Stomach smooth muscle (tissue), 2 donors: Measurements from ENCODE around the gene TRIM2.

ENCODE experiments used
- H3K27ac ChIP-seq: one replicate; pipeline ENCODE4 v1.7.0; 2013; ENCODE audit warnings: mild to moderate bottlenecking, low read length, inconsistent platforms
- H3K27me3 ChIP-seq, 2 donors: one replicate each; pipeline ENCODE4 v1.7.0; 2013; ENCODE audit warnings: low read length in 2 of 2; ENCODE audit not compliant: insufficient read depth in 2 of 2, control insufficient read depth in 1 of 2
- H3K36me3 ChIP-seq, 2 donors: one replicate each; pipeline ENCODE4 v1.7.0; 2013; ENCODE audit warnings: low read length in 2 of 2; ENCODE audit not compliant: control insufficient read depth in 2 of 2, insufficient read depth in 2 of 2
- H3K4me1 ChIP-seq: one replicate; pipeline ENCODE4 v1.7.0; 2013; ENCODE audit warnings: low read length; ENCODE audit not compliant: control insufficient read depth, insufficient read depth
- H3K4me3 ChIP-seq, 2 donors: one replicate each; pipeline ENCODE4 v1.7.0; 2013; ENCODE audit warnings: low read length in 2 of 2
- H3K9ac ChIP-seq, 2 donors: one replicate each; pipeline ENCODE4 v1.7.0; 2013; ENCODE audit warnings: low read length in 2 of 2, mild to moderate bottlenecking in 1 of 2
- H3K9me3 ChIP-seq, 2 donors: one replicate each; pipeline ENCODE4 v1.7.0; 2013; ENCODE audit warnings: low read length in 2 of 2; ENCODE audit not compliant: control insufficient read depth in 2 of 2
- donor health status: healthy.
- donor health status: Pancreatic carcinoma.

Gene TRIM2

GRCh38 chr4:153274967-153275366, 70.7 kb downstream of the TRIM2 start:
- Histone ChIP-seq H3K4me3 (no peak overlapping the region), H3K27me3 (no peaks in the 10 kb centered on the region), H3K36me3 (peaks cover 0 to 10% of the 10 kb centered on the region in 2 donors), H3K4me1 (peaks cover 19% of the 10 kb centered on the region), H3K9ac (no peak overlapping the region), H3K9me3 (no peaks in the 10 kb centered on the region), H3K27ac (no peak overlapping the region)

DNA sequence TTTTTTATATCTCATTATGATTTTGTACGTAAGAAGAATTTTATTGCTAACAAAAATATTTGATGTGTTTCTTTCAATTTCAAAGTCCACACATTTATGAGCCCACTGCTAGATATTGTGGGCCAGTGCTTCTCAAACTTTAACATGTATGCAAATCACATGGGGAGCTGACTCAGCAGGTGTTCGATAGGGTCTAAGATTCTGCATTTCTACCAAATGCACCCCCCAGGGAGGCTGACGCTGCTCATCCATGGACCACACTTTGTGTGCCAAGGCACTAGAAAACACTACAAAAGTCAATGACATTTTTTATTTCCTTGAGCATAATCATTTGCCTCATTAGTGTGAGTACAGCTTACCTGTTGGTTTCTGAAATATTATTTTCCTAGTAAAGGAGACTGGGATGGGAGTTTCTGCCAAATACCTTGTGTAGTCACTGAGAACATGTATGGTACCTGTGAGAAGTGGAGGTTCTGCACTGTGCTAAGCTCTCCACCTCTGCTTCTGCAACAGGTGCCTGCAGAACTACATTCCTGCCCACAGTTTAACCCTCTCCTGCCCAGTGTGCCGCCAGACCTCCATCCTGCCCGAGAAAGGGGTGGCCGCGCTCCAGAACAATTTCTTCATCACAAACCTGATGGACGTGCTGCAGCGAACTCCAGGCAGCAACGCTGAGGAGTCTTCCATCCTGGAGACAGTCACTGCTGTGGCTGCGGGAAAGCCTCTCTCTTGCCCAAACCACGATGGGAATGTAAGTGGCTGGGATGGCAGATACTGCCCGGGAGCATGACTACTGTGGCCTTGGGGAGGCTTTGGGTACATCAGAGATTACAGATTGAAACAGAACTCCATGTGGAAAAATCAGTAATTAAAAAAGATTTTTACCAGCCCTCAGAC, 71.4 kb downstream of the TRIM2 start:
- peaks cover 0 to 10% of the 10 kb centered on the region in 2 donors for H3K36me3 ChIP-seq
- H3K27ac ChIP-seq: no peak overlapping the region

GRCh38 chr4:153276971-153277370, 72.7 kb downstream of the TRIM2 start:
- Histone ChIP-seq H3K27ac (peak overlapping the region; percentile 67), H3K27me3 (no peaks in the 10 kb centered on the region), H3K9me3 (no peaks in the 10 kb centered on the region), H3K9ac (peak overlapping the region in 1 of 2 donors; percentile 36), H3K4me3 (peak overlapping the region in 1 of 2 donors; percentile 49), H3K4me1 (peaks cover 13% of the 10 kb centered on the region), H3K36me3 (peaks cover 6 to 16% of the 10 kb centered on the region in 2 donors)

More for the DNA sequence above, 71.4 kb downstream of the TRIM2 start:
- H3K4me3 ChIP-seq: no peak overlapping the region
- H3K4me1 ChIP-seq: peaks cover 13% of the 10 kb centered on the region
- H3K9me3 ChIP-seq: no peaks in the 10 kb centered on the region
- no peaks in the 10 kb centered on the region for H3K27me3 ChIP-seq
- no peak overlapping the region for H3K9ac ChIP-seq

DNA sequence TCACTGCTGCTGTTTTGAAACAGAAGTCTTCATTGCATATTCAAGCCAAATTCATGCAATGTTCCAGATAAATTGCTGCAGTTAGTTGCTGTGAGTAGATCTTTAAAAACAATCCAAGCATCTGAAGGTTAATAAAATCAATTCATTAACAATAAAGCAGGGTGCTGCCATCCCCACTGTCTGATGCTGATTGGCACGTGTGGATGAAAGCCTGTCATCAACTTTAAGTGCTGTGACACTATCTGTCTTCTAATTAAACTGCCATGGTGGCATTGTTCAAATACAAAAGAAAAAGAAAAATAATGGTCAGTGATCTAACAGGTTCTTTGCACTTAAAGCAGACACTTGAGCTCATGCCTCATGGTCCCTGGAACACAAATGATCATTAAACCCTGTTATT, 77.2 kb downstream of the TRIM2 start:
- Histone ChIP-seq H3K36me3 (peaks cover 14 to 15% of the 10 kb centered on the region in 2 donors), H3K27ac (no peak overlapping the region), H3K4me1 (peaks cover 9% of the 10 kb centered on the region), H3K9ac (no peak overlapping the region), H3K4me3 (no peak overlapping the region), H3K27me3 (no peaks in the 10 kb centered on the region), H3K9me3 (peaks cover 0 to 3% of the 10 kb centered on the region in 2 donors)

- Histone ChIP-seq H3K4me1 (peaks cover 6% of the 10 kb centered on the region), H3K9me3 (peaks cover 0 to 3% of the 10 kb centered on the region in 2 donors), H3K36me3 (peaks cover 14 to 15% of the 10 kb centered on the region in 2 donors), H3K9ac (no peak overlapping the region), H3K27me3 (no peaks in the 10 kb centered on the region), H3K27ac (no peak overlapping the region), H3K4me3 (no peak overlapping the region)
These were observed 77.8 kb downstream of the TRIM2 start for GRCh38 chr4:153282023-153282422.

DNA sequence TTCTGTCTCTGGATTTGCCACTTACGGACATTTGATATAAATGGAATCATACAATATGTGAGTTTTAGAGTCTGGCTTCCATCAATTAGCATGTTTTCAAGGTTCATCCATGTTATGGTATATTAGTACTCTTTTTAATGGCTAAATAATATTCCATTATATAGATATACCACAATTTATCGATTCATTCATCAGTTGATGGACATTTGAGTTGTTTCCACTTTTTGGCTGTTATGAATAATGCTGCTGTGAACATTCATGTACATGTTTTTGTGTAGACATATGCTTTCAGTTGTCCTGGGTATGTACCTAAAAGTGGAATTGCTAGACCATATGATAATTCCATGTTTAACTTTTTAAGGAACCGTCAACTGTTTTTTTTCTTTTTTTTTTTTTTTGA, 79.0 kb downstream of the TRIM2 start:
- Histone ChIP-seq H3K4me3 (no peak overlapping the region), H3K9ac (no peak overlapping the region), H3K27ac (no peak overlapping the region), H3K9me3 (peaks cover 0 to 4% of the 10 kb centered on the region in 2 donors), H3K36me3 (peaks cover 12 to 14% of the 10 kb centered on the region in 2 donors), H3K4me1 (no peaks in the 10 kb centered on the region), H3K27me3 (no peaks in the 10 kb centered on the region)

GRCh38 chr4:153290134-153290533, 85.9 kb downstream of the TRIM2 start:
- H3K4me3 ChIP-seq: no peak overlapping the region
- H3K27ac ChIP-seq: no peak overlapping the region
- H3K4me1 ChIP-seq: no peaks in the 10 kb centered on the region
- no peaks in the 10 kb centered on the region for H3K27me3 ChIP-seq
- H3K9me3 ChIP-seq: peaks cover 0 to 5% of the 10 kb centered on the region in 2 donors
- H3K9ac ChIP-seq: no peak overlapping the region
- peaks cover 4 to 9% of the 10 kb centered on the region in 2 donors for H3K36me3 ChIP-seq

DNA sequence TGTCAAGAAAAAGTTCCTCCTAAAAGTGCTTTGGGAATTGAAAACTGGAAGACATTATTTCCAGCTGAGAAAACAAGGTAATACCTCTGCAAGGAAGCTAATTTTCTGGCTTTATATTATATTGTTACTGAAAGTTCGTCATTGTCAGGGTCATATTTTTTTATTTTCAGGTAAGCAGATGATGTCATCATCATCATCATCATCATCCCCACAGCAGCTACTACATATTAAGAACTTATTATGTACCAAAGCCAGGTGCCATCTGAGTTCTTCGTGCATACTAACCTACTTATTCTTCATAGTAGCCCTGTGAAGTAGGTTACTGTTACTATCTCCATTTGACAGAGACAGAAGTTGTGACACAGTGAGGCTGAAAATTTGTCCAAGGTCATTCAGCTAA, 87.3 kb downstream of the TRIM2 start:
- peaks cover 0 to 5% of the 10 kb centered on the region in 2 donors for H3K9me3 ChIP-seq
- H3K27ac ChIP-seq: no peak overlapping the region
- H3K4me3 ChIP-seq: no peak overlapping the region
- peaks cover 11% of the 10 kb centered on the region for H3K4me1 ChIP-seq
- H3K36me3 ChIP-seq: peaks cover 12 to 13% of the 10 kb centered on the region in 2 donors
- H3K9ac ChIP-seq: no peak overlapping the region
- no peaks in the 10 kb centered on the region for H3K27me3 ChIP-seq

GRCh38 chr4:153292897-153293741, 88.9 kb downstream of the TRIM2 start:
- Histone ChIP-seq H3K4me3 (no peak overlapping the region), H3K4me1 (peaks cover 20% of the 10 kb centered on the region), H3K9ac (no peak overlapping the region), H3K36me3 (peaks cover 12 to 13% of the 10 kb centered on the region in 2 donors), H3K27ac (no peak overlapping the region), H3K9me3 (peaks cover 0 to 5% of the 10 kb centered on the region in 2 donors), H3K27me3 (no peaks in the 10 kb centered on the region)

DNA sequence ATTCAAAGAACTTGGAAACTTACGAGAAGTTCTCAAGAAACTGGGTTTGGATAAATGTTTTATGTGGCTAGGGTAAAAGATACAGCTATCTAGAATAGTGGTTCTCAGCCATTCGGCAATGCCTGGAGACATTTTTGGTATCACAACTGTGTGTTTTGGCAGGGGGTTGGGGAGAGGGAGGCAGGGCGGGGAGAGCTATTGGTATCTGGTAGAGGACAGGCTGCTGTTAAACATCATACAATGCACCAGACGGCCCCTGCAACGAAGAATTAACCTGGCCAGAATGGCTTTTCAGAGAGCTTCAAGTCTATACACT, 89.5 kb downstream of the TRIM2 start:
- no peaks in the 10 kb centered on the region for H3K27me3 ChIP-seq
- peaks cover 20% of the 10 kb centered on the region for H3K4me1 ChIP-seq
- no peak overlapping the region for H3K4me3 ChIP-seq
- peaks cover 12 to 13% of the 10 kb centered on the region in 2 donors for H3K36me3 ChIP-seq
- H3K27ac ChIP-seq: no peak overlapping the region
- H3K9ac ChIP-seq: no peak overlapping the region
- no peaks in the 10 kb centered on the region for H3K9me3 ChIP-seq
